GM18951 (cell line): ENCODE data around the gene BBS9.

ENCODE experiments used
- POLR2A ChIP-seq: IDR thresholded peaks from 4 replicates; pipeline ENCODE4 v1.6.1; 2011; ENCODE audit warnings: mild to moderate bottlenecking; ENCODE audit not compliant: insufficient read length, insufficient read depth; ENCODE audit errors: extremely low read depth
- in situ Hi-C: fragments of 300-500 bp; cut with MboI; formaldehyde crosslinking; loops from one replicate; pipeline ENCODE4 v1.12.0; 2022; ENCODE audit warnings: low sequenced_read_pairs, mixed read lengths, inconsistent platforms; ENCODE audit not compliant: unreplicated experiment

Gene BBS9

GRCh38 chr7:33395340-33395739 is 266.0 kb downstream of the BBS9 start:
- no peak for TF ChIP-seq POLR2A
- in situ Hi-C loops, result no loop called here

- no peak for TF ChIP-seq POLR2A
- in situ Hi-C loops, result no loop called here
Observed at GRCh38 chr7:33399528-33400213, 270.3 kb downstream of the BBS9 start.

- in situ Hi-C loops, result no loop called here
- no peak for TF ChIP-seq POLR2A
Observed at GRCh38 chr7:33400214-33400538, 270.8 kb downstream of the BBS9 start.

- no peak for TF ChIP-seq POLR2A
- in situ Hi-C loops, result no loop called here
Observed at GRCh38 chr7:33410266-33410665, 280.9 kb downstream of the BBS9 start.

- TF ChIP-seq POLR2A, result no peak
- in situ Hi-C loops, result no loop called here
Observed at GRCh38 chr7:33411020-33411419, 281.7 kb downstream of the BBS9 start.

GRCh38 chr7:33412331-33412730 is 283.0 kb downstream of the BBS9 start:
- in situ Hi-C loops, result no loop called here
- TF ChIP-seq POLR2A, result no peak

GRCh38 chr7:33418251-33418701 is 288.9 kb downstream of the BBS9 start:
- in situ Hi-C loops, result no loop called here

GRCh38 chr7:33420311-33420940 is 291.1 kb downstream of the BBS9 start:
- in situ Hi-C loops, result no loop called here
- TF ChIP-seq POLR2A, result no peak

More at GRCh38 chr7:33418251-33418701, 288.9 kb downstream of the BBS9 start:
- no peak for TF ChIP-seq POLR2A

- no peak for TF ChIP-seq POLR2A
- in situ Hi-C loops, result no loop called here
Observed at GRCh38 chr7:33421429-33421828, 292.1 kb downstream of the BBS9 start.

- in situ Hi-C loops, result no loop called here
- no peak for TF ChIP-seq POLR2A
Observed at GRCh38 chr7:33422141-33422540, 292.8 kb downstream of the BBS9 start.

- no peak for TF ChIP-seq POLR2A
- in situ Hi-C loops, result no loop called here
Observed at GRCh38 chr7:33422825-33423645, 293.7 kb downstream of the BBS9 start.

- in situ Hi-C loops, result no loop called here
Observed at GRCh38 chr7:33423646-33424020, 294.3 kb downstream of the BBS9 start.

GRCh38 chr7:33425395-33425794 is 296.0 kb downstream of the BBS9 start:
- TF ChIP-seq POLR2A, result no peak
- in situ Hi-C loops, result no loop called here

More at GRCh38 chr7:33423646-33424020, 294.3 kb downstream of the BBS9 start:
- no peak for TF ChIP-seq POLR2A

- in situ Hi-C loops, result no loop called here
- TF ChIP-seq POLR2A, result no peak
Observed at GRCh38 chr7:33425929-33426678, 296.7 kb downstream of the BBS9 start.
